ENCODE results near the gene COL15A1.

The COL15A1 gene

GRCh38 chr9:98924946-98925820 is 18.5 kb upstream of the COL15A1 start:
- Mint-ChIP-seq H3K36me3 (ENCODE audit: low read depth) (no peaks in the 10 kb centered on the region), H3K27ac (no peak overlapping the region), H3K9me3 (no peaks in the 10 kb centered on the region), H3K4me1 (ENCODE audit: low read depth) (no peaks in the 10 kb centered on the region), H3K27me3 (peaks cover 7% of the 10 kb centered on the region), H3K4me3 (no peak overlapping the region)
- intact Hi-C loops (cut with micrococcal nuclease), result no loop called here

GRCh38 chr9:98925956-98926355 is 17.8 kb upstream of the COL15A1 start:
- no peaks in the 10 kb centered on the region for H3K36me3 Mint-ChIP-seq (ENCODE audit: low read depth)
- H3K4me1 Mint-ChIP-seq (ENCODE audit: low read depth), result no peaks in the 10 kb centered on the region
- intact Hi-C loops (cut with micrococcal nuclease), result no loop called here
- H3K27me3 Mint-ChIP-seq, result peaks cover 9% of the 10 kb centered on the region
- no peaks in the 10 kb centered on the region for H3K9me3 Mint-ChIP-seq
- H3K27ac Mint-ChIP-seq, result no peak overlapping the region
- H3K4me3 Mint-ChIP-seq, result no peak overlapping the region

GRCh38 chr9:98927724-98928123 is 16.0 kb upstream of the COL15A1 start:
- Mint-ChIP-seq H3K27ac (no peak overlapping the region), H3K9me3 (no peaks in the 10 kb centered on the region), H3K4me1 (ENCODE audit: low read depth) (no peaks in the 10 kb centered on the region), H3K27me3 (peaks cover 11% of the 10 kb centered on the region), H3K36me3 (ENCODE audit: low read depth) (no peaks in the 10 kb centered on the region), H3K4me3 (no peak overlapping the region)
- intact Hi-C loops (cut with micrococcal nuclease), result no loop called here

GRCh38 chr9:98929071-98929470 is 14.6 kb upstream of the COL15A1 start:
- no peaks in the 10 kb centered on the region for H3K4me1 Mint-ChIP-seq (ENCODE audit: low read depth)
- no peak overlapping the region for H3K4me3 Mint-ChIP-seq
- H3K9me3 Mint-ChIP-seq, result no peaks in the 10 kb centered on the region
- intact Hi-C loops (cut with micrococcal nuclease), result no loop called here
- H3K36me3 Mint-ChIP-seq (ENCODE audit: low read depth), result no peaks in the 10 kb centered on the region
- H3K27ac Mint-ChIP-seq, result no peak overlapping the region
- peaks cover 11% of the 10 kb centered on the region for H3K27me3 Mint-ChIP-seq

- Mint-ChIP-seq H3K27ac (no peak overlapping the region), H3K4me3 (no peak overlapping the region), H3K36me3 (ENCODE audit: low read depth) (no peaks in the 10 kb centered on the region), H3K27me3 (peaks cover 13% of the 10 kb centered on the region), H3K9me3 (no peaks in the 10 kb centered on the region), H3K4me1 (ENCODE audit: low read depth) (no peaks in the 10 kb centered on the region)
- intact Hi-C loops (cut with micrococcal nuclease), result no loop called here
Measured at GRCh38 chr9:98929895-98930341, 13.8 kb upstream of the COL15A1 start.

GRCh38 chr9:98930792-98931191 is 12.9 kb upstream of the COL15A1 start:
- peaks cover 17% of the 10 kb centered on the region for H3K27me3 Mint-ChIP-seq

GRCh38 chr9:98931600-98932389 is 11.9 kb upstream of the COL15A1 start:
- H3K36me3 Mint-ChIP-seq (ENCODE audit: low read depth), result no peaks in the 10 kb centered on the region
- H3K4me3 Mint-ChIP-seq, result no peak overlapping the region
- H3K27ac Mint-ChIP-seq, result no peak overlapping the region
- H3K27me3 Mint-ChIP-seq, result peaks cover 18% of the 10 kb centered on the region
- no peaks in the 10 kb centered on the region for H3K9me3 Mint-ChIP-seq
- intact Hi-C loops (cut with micrococcal nuclease), result no loop called here
- H3K4me1 Mint-ChIP-seq (ENCODE audit: low read depth), result no peaks in the 10 kb centered on the region

More at GRCh38 chr9:98930792-98931191, 12.9 kb upstream of the COL15A1 start:
- no peaks in the 10 kb centered on the region for H3K36me3 Mint-ChIP-seq (ENCODE audit: low read depth)
- no peak overlapping the region for H3K4me3 Mint-ChIP-seq
- H3K27ac Mint-ChIP-seq, result no peak overlapping the region
- H3K4me1 Mint-ChIP-seq (ENCODE audit: low read depth), result no peaks in the 10 kb centered on the region
- intact Hi-C loops (cut with micrococcal nuclease), result no loop called here
- no peaks in the 10 kb centered on the region for H3K9me3 Mint-ChIP-seq

GRCh38 chr9:98933185-98933584 is 10.5 kb upstream of the COL15A1 start:
- Mint-ChIP-seq H3K27ac (no peak overlapping the region), H3K36me3 (ENCODE audit: low read depth) (no peaks in the 10 kb centered on the region), H3K9me3 (no peaks in the 10 kb centered on the region), H3K4me3 (no peak overlapping the region), H3K4me1 (ENCODE audit: low read depth) (no peaks in the 10 kb centered on the region), H3K27me3 (peaks cover 17% of the 10 kb centered on the region)
- intact Hi-C loops (cut with micrococcal nuclease), result no loop called here

GRCh38 chr9:98933890-98934289 is 9.8 kb upstream of the COL15A1 start:
- no peaks in the 10 kb centered on the region for H3K9me3 Mint-ChIP-seq
- no peak overlapping the region for H3K4me3 Mint-ChIP-seq
- no peaks in the 10 kb centered on the region for H3K4me1 Mint-ChIP-seq (ENCODE audit: low read depth)
- H3K27me3 Mint-ChIP-seq, result peaks cover 18% of the 10 kb centered on the region
- H3K27ac Mint-ChIP-seq, result no peak overlapping the region
- no peaks in the 10 kb centered on the region for H3K36me3 Mint-ChIP-seq (ENCODE audit: low read depth)
- intact Hi-C loops (cut with micrococcal nuclease), result no loop called here

GRCh38 chr9:98935071-98935505 is 8.6 kb upstream of the COL15A1 start:
- Mint-ChIP-seq H3K9me3 (no peaks in the 10 kb centered on the region), H3K4me1 (ENCODE audit: low read depth) (no peaks in the 10 kb centered on the region), H3K36me3 (ENCODE audit: low read depth) (no peaks in the 10 kb centered on the region), H3K4me3 (no peak overlapping the region), H3K27ac (no peak overlapping the region), H3K27me3 (peaks cover 23% of the 10 kb centered on the region)
- intact Hi-C loops (cut with micrococcal nuclease), result no loop called here

- H3K9me3 Mint-ChIP-seq, result no peaks in the 10 kb centered on the region
- H3K27me3 Mint-ChIP-seq, result peaks cover 59% of the 10 kb centered on the region
- H3K4me1 Mint-ChIP-seq (ENCODE audit: low read depth), result peaks cover 16% of the 10 kb centered on the region
- H3K27ac Mint-ChIP-seq, result no peak overlapping the region
- no peak overlapping the region for H3K4me3 Mint-ChIP-seq
- H3K36me3 Mint-ChIP-seq (ENCODE audit: low read depth), result no peaks in the 10 kb centered on the region
- intact Hi-C loops (cut with micrococcal nuclease), result no loop called here
Measured at GRCh38 chr9:98940276-98940675, 3.4 kb upstream of the COL15A1 start.

- Mint-ChIP-seq H3K9me3 (no peaks in the 10 kb centered on the region), H3K27me3 (peaks cover 68% of the 10 kb centered on the region), H3K4me1 (ENCODE audit: low read depth) (peaks cover 16% of the 10 kb centered on the region), H3K36me3 (ENCODE audit: low read depth) (no peaks in the 10 kb centered on the region), H3K27ac (no peak overlapping the region), H3K4me3 (no peak overlapping the region)
- intact Hi-C loops (cut with micrococcal nuclease), result no loop called here
Measured at GRCh38 chr9:98941946-98942523, 1.7 kb upstream of the COL15A1 start.

GRCh38 chr9:98942906-98943681 is 613 bp upstream of the COL15A1 start:
- H3K27ac Mint-ChIP-seq, result no peak overlapping the region
- peaks cover 16% of the 10 kb centered on the region for H3K4me1 Mint-ChIP-seq (ENCODE audit: low read depth)
- no peak overlapping the region for H3K4me3 Mint-ChIP-seq
- peaks cover 68% of the 10 kb centered on the region for H3K27me3 Mint-ChIP-seq
- no peaks in the 10 kb centered on the region for H3K36me3 Mint-ChIP-seq (ENCODE audit: low read depth)
- intact Hi-C loops (cut with micrococcal nuclease), result no loop called here
- no peaks in the 10 kb centered on the region for H3K9me3 Mint-ChIP-seq

Measured in dendritic cell treated with granulocyte-macrophage colony-stimulating factor and Interleukin-4, amounts not matched to agents 40 ng/mL and 50 ng/mL, for 4 days (primary cell).